HG02973 (cell line): Measurements from ENCODE around the gene MYO10.

Experiments used
- ATAC-seq: cut with Tn5 transposase; IDR thresholded peaks from one replicate; pipeline ENCODE4 v1.9.1; 2021; ENCODE audit warnings: moderate library complexity; ENCODE audit not compliant: unreplicated experiment

MYO10 gene

DNA sequence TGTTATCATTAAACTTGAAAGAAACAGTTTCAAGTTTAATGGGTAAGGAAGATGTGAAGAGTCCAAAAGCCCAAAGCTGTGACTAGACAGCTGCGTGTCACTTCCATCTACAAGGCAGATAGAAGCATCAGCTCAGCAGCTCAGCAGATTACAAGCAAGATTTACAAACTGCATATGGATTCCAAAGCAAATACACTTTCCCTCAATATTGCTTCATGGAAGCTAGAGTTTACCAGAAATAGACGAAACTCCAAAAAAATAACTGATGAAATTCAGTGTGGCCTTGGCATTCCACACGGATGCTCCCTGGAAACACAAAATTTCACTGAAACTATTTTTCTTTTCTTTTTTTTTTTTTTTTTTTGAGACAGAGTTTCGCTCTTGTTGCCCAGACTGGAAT, 17.9 kb downstream of the MYO10 start:
- ATAC-seq: no peak

GRCh38 chr5:16916262-16916878, 19.7 kb downstream of the MYO10 start:
- no peak for ATAC-seq

GRCh38 chr5:16914584-16914983, 21.5 kb downstream of the MYO10 start:
- no peak for ATAC-seq

DNA sequence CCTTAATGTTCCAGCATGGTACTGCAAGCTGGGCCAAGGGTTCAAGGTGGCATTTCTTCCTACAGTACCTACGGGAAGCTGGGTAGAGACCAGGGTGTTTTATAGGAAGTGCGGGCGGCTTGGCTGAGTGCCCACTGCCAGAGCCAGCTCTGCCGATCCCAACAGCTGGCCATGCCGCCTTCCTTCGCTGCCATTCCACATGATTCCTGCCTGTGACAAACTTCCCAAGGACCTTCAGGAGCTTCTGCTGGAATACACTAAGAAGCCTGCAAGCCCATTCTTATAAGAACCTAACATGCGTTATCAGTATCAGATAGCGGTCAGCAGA, 22.0 kb downstream of the MYO10 start:
- ATAC-seq: no peak

DNA sequence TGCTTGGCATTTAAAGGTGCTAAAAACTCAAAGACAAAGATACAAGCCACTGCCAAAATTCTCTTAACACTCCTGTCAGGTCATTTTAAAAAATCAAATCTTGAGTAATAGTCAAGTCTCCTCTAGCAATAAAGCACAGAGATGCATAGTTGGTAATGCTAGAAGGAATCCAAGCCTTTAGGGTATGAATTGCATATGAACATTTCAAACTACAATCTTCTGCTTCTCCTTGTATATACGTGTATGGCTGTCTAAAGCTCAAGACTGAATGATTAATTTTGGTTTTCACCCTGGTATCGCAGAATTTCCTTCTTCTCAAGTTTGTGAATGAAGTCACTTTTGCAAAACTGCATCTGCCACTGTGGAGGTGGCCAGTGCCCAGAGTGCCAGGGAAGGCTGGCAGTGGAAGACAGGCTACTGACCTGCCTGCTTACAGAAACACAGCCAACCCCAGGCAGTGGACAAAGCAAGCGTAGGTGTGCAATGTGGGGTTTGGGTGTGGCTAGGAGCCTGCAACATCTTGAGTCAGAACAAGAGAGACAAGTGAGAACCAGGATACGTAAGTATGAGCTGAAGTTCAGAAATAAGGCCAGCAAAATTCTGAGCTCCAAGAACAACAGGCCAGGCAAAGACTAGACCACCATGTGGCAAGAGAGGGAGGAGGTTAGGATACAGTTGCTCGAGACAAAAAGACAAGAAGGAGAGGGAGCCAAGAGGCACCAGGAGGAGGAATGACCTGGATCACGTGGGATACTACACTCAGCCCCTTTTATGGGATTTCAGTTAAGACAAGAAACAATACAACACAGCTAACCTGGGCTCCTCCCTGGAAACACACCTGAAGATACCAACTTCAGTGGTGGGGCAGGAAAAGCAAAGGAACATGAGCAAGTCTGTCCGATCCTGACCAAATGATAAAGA, 22.6 kb downstream of the MYO10 start:
- ATAC-seq: no peak

GRCh38 chr5:16912080-16912479, 24.0 kb downstream of the MYO10 start:
- ATAC-seq: no peak

DNA sequence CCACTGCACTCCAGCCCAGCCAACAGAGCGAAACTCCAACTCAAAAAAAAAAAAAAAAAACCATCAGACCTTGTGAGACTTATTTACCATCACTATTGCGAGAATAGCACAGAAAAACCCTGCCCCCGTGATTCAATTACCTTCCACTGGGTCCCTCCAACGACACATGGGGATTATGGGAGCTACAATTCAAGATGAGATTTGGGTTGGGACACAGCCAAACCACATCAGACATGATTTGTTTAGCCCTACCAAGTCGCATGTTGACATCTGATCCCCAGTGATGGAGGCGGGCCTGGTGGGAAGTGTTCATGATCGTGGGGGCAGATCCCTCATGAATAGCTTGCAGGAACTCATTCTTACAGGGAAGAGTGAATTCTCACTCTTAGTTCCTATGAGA, 26.6 kb downstream of the MYO10 start:
- no peak for ATAC-seq

DNA sequence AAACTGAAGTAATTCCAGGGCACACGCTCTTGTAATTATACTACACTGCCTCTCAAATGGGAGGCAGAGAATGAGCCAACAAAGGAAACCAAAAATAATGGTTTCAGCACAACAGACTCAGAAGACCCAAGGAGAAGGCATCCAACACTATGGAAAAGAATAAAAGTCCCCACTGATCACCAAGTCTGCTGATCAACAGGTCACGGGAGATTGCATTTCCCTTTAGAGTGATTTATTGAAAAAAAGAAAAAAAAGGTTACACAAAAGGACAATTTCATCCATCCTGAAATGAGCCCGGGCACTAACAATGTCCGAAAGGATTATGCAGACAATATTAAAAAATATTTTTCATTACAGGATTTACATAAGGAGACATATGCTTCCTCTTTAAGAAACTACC, 28.8 kb downstream of the MYO10 start:
- no peak for ATAC-seq

DNA sequence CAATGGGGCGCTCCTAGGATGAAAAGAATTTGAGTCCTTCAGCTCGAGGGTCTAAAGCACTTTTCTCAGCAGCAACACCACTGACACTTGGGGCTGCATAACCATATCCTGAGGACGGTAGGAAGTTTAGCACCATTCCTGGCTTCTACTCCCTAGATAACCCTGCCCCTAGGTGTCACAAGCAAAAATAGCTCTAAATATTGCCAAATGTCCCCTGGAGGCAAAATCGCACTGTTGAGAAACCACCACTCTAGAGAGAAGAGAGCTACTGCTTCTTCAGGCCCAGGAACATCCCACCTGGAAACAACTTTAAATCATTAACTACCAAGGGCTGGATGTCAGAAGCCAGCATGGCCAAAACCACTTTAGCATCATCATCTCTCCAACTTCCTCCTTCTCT, 29.8 kb downstream of the MYO10 start:
- no peak for ATAC-seq

GRCh38 chr5:16903480-16904300, 32.4 kb downstream of the MYO10 start:
- no peak for ATAC-seq

- no peak for ATAC-seq
Measured at GRCh38 chr5:16902846-16903245, 33.2 kb downstream of the MYO10 start.

DNA sequence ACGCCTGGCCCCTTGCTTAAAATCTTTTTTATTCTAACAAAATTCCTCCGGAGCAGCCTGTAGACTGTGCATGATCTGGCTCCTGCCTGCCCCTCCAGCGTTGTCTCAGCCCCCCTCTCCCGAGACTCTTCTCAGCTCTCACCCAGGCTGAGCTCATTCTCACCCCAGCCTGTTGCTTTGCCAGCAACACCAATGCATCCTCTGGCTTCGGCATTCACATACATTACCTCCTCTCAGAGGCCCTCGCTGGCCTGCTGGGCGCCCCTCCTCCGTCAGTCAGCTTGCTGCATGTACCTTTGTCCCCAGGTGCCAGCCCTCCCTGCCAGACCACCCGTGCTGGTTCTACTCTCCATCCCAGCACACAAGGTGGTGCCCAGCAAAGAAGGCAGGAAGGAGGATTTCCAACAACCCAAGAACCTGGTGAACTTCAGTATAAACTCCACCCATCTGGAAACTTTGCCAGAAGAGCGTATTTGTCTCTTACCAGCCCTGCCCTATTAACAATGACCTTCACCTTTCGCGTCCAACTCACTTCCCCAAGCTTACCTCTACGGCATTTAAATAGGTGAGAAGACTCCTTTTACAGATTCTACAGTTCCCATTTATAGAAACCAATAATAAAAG, 35.0 kb downstream of the MYO10 start:
- no peak for ATAC-seq

GRCh38 chr5:16899171-16899570, 36.9 kb downstream of the MYO10 start:
- ATAC-seq: no peak

DNA sequence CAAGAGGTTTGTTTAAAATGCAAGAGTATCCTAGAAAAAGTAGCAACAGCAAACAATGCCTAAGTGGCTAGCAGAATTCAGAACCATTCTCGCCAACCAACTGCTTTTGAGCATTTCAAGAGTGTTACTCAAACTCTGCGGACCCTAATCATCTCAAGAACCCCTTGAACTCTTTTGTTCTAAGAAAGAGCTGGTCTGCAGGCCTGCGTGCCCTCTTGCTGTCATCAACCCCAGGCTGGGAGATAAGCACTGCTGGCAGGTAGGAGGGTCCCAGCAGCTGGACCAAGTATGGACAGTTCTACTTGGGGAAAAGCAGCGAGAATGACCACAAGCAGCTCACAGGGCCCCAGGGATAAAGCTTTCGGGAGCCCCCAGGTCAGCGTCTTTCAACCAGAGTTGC, 38.3 kb downstream of the MYO10 start:
- ATAC-seq: no peak

GRCh38 chr5:16897284-16897704, 38.8 kb downstream of the MYO10 start:
- no peak for ATAC-seq

DNA sequence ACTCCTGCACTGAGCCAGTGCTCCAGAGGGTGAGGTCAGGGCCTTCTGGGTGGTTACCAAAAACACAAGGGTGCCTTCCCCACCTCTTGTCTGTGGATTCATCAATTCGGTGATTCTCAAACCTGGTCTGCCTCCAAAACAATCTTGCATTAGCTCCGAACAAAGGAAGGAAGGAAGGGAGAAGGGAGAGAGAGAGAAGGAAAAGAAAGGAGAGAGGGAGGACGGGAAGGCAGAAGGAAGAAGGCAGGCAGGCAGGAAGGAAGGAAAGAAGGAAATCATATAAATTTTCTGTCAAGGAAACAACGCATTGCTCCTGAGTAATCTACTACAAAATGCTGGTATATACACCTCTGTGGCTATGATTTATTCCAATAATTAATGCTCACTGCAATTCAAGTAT, 39.3 kb downstream of the MYO10 start:
- ATAC-seq: no peak

- no peak for ATAC-seq
Measured at GRCh38 chr5:16894236-16895057, 41.6 kb downstream of the MYO10 start.

DNA sequence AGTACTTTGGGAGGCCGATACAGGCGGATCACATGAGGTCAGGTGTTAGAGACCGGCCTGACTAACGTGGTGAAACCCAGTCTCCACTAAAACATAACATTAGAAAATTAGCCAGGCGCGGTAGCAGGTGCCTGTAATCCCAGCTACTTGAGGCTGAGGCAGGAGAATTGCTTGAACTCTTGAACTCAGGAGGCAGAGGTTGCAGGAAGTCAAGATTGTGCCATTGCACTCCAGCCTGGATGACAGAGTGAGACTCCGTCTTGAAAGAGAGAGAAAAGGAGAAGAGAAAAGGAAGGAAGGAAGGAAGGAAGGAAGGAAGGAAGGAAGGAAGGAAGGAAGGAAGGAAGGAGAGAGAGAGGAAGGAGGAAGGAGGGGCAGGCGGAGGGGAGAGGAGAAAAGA, 45.1 kb downstream of the MYO10 start:
- ATAC-seq: no peak

DNA sequence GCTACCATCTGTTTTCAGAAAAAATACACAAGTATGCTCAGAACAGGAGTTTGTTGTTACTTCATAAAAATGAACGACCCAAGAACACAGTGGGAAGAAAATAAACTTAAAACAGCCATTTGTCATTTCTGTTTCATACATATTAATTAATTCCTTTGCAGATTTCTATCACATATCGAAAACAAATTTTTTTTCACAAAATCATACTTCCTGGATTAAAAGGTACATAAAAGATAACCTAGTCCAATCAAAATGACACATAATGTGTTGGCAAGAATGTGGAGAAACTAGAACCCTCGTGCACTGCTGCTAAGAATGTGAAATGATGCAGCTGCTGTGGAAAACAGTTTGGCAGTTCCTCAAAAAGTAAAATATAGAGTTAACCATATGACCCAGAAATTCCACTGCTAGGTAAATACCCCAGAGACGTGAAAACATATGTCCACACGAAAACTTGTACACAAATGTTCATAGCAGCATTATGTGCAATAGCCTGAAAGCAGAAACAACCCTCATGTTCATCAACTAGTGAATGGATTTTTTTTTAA, 46.0 kb downstream of the MYO10 start:
- no peak for ATAC-seq
